Adrenal gland (tissue), 12 donors: Measurements from ENCODE around the gene NUP160. TPM values are rescaled to one million over a fixed set of nuclear protein-coding genes. Genes with fewer than 3 reads are reported as not detected.
"Not testable (repeated sequence)": the region's sequence is repeated elsewhere in the genome, so short reads cannot be mapped to it uniquely, and the experiment has no call there.

Experiments
- DNase-seq, 7 donors: peaks; one replicate each; pipeline ENCODE4 v3.0.0-alpha.2; 2019 to 2020
- H3K27ac ChIP-seq, 5 donors: fragments of 200-600 bp; sonication (generic) in 4 of 5; 1 replicate in 3 of 5; 2 replicates in 2 of 5; pipeline versions ENCODE4 v1.5.1 to v1.8.0; 2016 to 2020; ENCODE audit warnings: mild to moderate bottlenecking in 1 of 5
- H3K27me3 ChIP-seq: fragments of 200-600 bp; 2 replicates; pipeline ENCODE4 v1.8.0; 2021
- H3K36me3 ChIP-seq, 2 donors: fragments of 200-600 bp; replicated peaks in 1 of 2; 1 replicate in 1 of 2; 2 replicates in 1 of 2; pipeline versions ENCODE4 v1.5.1 to v1.8.0; 2018 to 2022
- H3K4me1 ChIP-seq, 2 donors: fragments of 200-600 bp; replicated peaks in 1 of 2; 1 replicate in 1 of 2; 2 replicates in 1 of 2; pipeline versions ENCODE4 v1.5.1 to v1.8.0; 2018 to 2021
- H3K4me3 ChIP-seq, 4 donors: fragments of 200-600 bp; sonication (generic) in 3 of 4; one replicate each; pipeline ENCODE4 v1.5.1; 2016 to 2018
- H3K9me3 ChIP-seq, 3 donors: fragments of 200-600 bp; sonication (generic) in 1 of 3; replicated peaks in 1 of 3; 1 replicate in 2 of 3; 2 replicates in 1 of 3; pipeline versions ENCODE4 v1.5.1 to v1.8.0; 2016 to 2021
- POLR2A ChIP-seq, 2 donors: fragments of 450-650 bp; IDR thresholded peaks; one replicate each; pipeline ENCODE4 v1.6.1; 2017; ENCODE audit warnings: antibody characterized with exemption in 2 of 2, mild to moderate bottlenecking in 2 of 2, moderate library complexity in 1 of 2
- WGBS, 4 donors: extraction: QIAGEN DNeasy Blood & Tissue Kit in 2 of 4; methylation state at CpG; one replicate each; pipeline versions ENCODE4 v1.1.5 to v1.1.7; 2013 to 2017; 5-methylcytosine and 5-hydroxymethylcytosine counted together
- intact Hi-C, 2 donors: fragments of 100-400 bp; cut with DNase I; formaldehyde crosslinking; loops; one replicate each; pipeline versions ENCODE4 v1.14.1 to v1.15.0; 2022 to 2023
- polyA plus RNA-seq, 3 donors: library from polyadenylated mRNA; stranded (reverse); fragments of 200-250 nt in 2 of 3; fragments of 350-450 nt in 1 of 3; fragmentation: Illumina TruSeq in 1 of 3; extraction: RNeasy Lipid Tissue Mini Kit (QIAGEN cat#74804) in 1 of 3; gene quantifications; one replicate each; pipeline ENCODE4 v1.2.3, GENCODE V29; 2013 to 2014
- total RNA-seq, 9 donors: library from RNA; depleted of rRNA in 4 of 9; stranded (reverse); fragments of >200 nt in 4 of 9; fragments of 120-200 nt in 1 of 9; fragmentation: NEBNext Ultra II Directional in 1 of 9; extraction: Animal tissue kit (Norgen Biotek cat#: 25700) in 1 of 9; gene quantifications; one replicate each; pipeline versions ENCODE4 v1.1.0 to v1.2.4, GENCODE V29; 2013 to 2023
- TF ChIP-seq, protein P1 (sequence below), 6 experiments: fragments of 450-650 bp in 4 of 6; fragments of 200-600 bp in 2 of 6; sonication (generic) in 1 of 6; IDR thresholded peaks; 1 replicate in 5 of 6; 2 replicates in 1 of 6; pipeline versions ENCODE4 v1.5.1 to v1.8.0; 2016 to 2021; ENCODE audit warnings: antibody characterized with exemption in 6 of 6, mild to moderate bottlenecking in 2 of 6, moderate library complexity in 1 of 6
- donor health status: healthy with polysubstance abuse.
- donor health status: Bipolar disorder and iron deficiency.
- donor health status: DM: yes; HTN: yes; CAD: no.
- donor health status: DM: no; HTN: no; CAD: no.
- donor health status: DM: no; HTN: no; CAD: no.
- donor health status: DM: yes; HTN: yes; CAD: no.

The NUP160 gene
- total and polyA plus RNA-seq, 12 donors: 10.1 to 29.8 (median 21.4) TPM

DNA sequence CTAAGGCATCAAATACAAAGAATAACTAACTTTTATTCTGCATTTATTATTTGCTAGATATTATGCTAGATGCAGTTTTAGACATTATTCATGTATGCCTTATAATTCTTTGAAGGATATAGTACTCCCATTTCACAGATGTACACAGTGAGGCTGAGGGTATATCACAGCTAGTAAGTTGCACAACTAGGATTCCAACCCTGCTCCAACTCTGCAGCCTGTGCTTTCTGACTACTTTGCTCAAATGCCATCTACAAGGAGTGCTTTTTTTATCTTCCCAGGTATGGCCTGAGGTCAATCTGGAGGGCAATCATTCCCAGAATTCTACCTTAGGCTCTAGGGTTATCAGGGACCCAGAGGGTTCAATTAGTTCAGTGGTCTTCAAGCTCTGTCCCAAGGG, 28.4 kb downstream of the NUP160 start:
- no peaks in the 10 kb centered on the region for H3K27me3 ChIP-seq
- no peak overlapping the region for H3K27ac ChIP-seq
- TF ChIP-seq, protein P1, sequence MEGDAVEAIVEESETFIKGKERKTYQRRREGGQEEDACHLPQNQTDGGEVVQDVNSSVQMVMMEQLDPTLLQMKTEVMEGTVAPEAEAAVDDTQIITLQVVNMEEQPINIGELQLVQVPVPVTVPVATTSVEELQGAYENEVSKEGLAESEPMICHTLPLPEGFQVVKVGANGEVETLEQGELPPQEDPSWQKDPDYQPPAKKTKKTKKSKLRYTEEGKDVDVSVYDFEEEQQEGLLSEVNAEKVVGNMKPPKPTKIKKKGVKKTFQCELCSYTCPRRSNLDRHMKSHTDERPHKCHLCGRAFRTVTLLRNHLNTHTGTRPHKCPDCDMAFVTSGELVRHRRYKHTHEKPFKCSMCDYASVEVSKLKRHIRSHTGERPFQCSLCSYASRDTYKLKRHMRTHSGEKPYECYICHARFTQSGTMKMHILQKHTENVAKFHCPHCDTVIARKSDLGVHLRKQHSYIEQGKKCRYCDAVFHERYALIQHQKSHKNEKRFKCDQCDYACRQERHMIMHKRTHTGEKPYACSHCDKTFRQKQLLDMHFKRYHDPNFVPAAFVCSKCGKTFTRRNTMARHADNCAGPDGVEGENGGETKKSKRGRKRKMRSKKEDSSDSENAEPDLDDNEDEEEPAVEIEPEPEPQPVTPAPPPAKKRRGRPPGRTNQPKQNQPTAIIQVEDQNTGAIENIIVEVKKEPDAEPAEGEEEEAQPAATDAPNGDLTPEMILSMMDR (IDR thresholded peaks at IDR 0.05): no peak
- TF ChIP-seq POLR2A (IDR thresholded peaks at IDR 0.05): no peak
- no peak for DNase-seq
- H3K9me3 ChIP-seq: no peaks in the 10 kb centered on the region
- intact Hi-C loops: no loop called here
- no peaks in the 10 kb centered on the region for H3K4me1 ChIP-seq
- peaks cover 0 to 65% of the 10 kb centered on the region in 2 donors for H3K36me3 ChIP-seq
- H3K4me3 ChIP-seq: no peak overlapping the region

DNA sequence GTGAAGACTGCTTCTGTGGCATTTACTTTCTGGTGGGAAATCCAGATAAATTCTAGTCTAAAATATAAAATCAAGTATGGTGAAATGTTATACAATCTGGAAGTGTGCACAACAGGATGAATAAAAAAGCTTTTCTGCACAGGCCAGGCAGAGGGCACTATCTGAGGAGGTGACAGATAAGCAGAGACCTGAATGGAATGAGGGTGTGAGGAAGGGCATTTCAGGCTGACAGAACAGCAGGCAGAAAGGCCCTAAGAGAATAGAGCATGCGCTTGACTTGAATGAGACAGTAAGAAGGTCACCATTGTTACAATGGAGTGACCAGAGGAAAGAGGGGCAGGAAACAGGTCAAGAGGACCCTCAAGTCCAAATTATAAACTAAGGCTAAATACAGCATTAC, 47.4 kb downstream of the NUP160 start:
- WGBS, 4 donors: 91 to 100% (median 95%) methylated on average over 1 of the region's 1 CpG
- H3K36me3 ChIP-seq: peaks cover 0 to 83% of the 10 kb centered on the region in 2 donors
- H3K9me3 ChIP-seq: no peaks in the 10 kb centered on the region
- TF ChIP-seq, protein P1 (IDR thresholded peaks at IDR 0.05): no peak
- TF ChIP-seq POLR2A (IDR thresholded peaks at IDR 0.05): no peak
- no peak overlapping the region for H3K4me3 ChIP-seq
- no peaks in the 10 kb centered on the region for H3K4me1 ChIP-seq
- no peak overlapping the region for H3K27ac ChIP-seq
- no peak for DNase-seq
- H3K27me3 ChIP-seq: no peaks in the 10 kb centered on the region
- intact Hi-C loops: no loop called here

GRCh38 chr11:47797633-47798032, 50.5 kb downstream of the NUP160 start:
- intact Hi-C loops: no loop called here
- no peak for DNase-seq
- 85 to 96% (median 93%) methylated on average over 4 of the region's 4 CpGs for WGBS, 4 donors
- H3K27ac ChIP-seq: no peak overlapping the region
- H3K4me3 ChIP-seq: no peak overlapping the region
- peaks cover 0 to 5% of the 10 kb centered on the region in 2 donors for H3K4me1 ChIP-seq
- no peaks in the 10 kb centered on the region for H3K27me3 ChIP-seq
- TF ChIP-seq POLR2A (IDR thresholded peaks at IDR 0.05): no peak
- TF ChIP-seq, protein P1 (IDR thresholded peaks at IDR 0.05): no peak
- H3K9me3 ChIP-seq: no peaks in the 10 kb centered on the region
- peaks cover 0 to 64% of the 10 kb centered on the region in 2 donors for H3K36me3 ChIP-seq

- Histone ChIP-seq H3K27me3 (no peaks in the 10 kb centered on the region), H3K4me1 (peaks cover 0 to 17% of the 10 kb centered on the region in 2 donors), H3K9me3 (no peaks in the 10 kb centered on the region), H3K27ac (peak overlapping the region; percentile 24 to 78 (median 39)), H3K4me3 (no peak overlapping the region), H3K36me3 (peaks cover 0 to 42% of the 10 kb centered on the region in 2 donors)
- 54 to 67% (median 62%) methylated on average over 4 of the region's 4 CpGs for WGBS, 4 donors
- TF ChIP-seq POLR2A (IDR thresholded peaks at IDR 0.05): no peak
- TF ChIP-seq, protein P1 (IDR thresholded peaks at IDR 0.05): no peak
- no peak for DNase-seq
- intact Hi-C loops: no loop called here
These were observed 56.2 kb downstream of the NUP160 start for GRCh38 chr11:47791774-47792430.

DNA sequence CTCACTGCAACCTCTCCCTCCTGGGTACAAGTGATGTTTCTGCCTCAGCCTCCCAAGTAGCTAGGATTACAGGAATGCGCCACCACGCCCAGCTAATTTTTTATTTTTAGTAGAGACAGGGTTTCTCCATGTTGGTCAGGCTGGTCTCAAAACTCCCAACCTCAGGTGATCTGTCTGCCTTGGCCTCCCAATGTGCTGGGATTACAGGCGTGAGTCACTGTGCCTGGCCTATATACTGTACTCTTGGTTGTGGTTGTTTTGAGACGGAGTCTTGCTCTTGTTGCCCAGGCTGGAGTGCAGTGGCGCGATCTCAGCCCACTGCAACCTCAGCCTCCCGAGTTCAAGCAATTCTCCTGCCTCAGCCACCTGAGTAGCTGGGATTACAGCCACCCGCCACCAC, 58.1 kb downstream of the NUP160 start:
- intact Hi-C loops, H3K27ac ChIP-seq, H3K9me3 ChIP-seq, H3K27me3 ChIP-seq, DNase-seq, H3K4me3 ChIP-seq: not testable (repeated sequence)
- peaks cover 0 to 56% of the 10 kb centered on the region in 2 donors for H3K36me3 ChIP-seq
- WGBS, 4 donors: 95 to 100% (median 98%) methylated on average over 8 of the region's 8 CpGs
- H3K4me1 ChIP-seq: peaks cover 0 to 17% of the 10 kb centered on the region in 2 donors
